Measurements from ENCODE around the gene FRY.

Gene FRY

DNA sequence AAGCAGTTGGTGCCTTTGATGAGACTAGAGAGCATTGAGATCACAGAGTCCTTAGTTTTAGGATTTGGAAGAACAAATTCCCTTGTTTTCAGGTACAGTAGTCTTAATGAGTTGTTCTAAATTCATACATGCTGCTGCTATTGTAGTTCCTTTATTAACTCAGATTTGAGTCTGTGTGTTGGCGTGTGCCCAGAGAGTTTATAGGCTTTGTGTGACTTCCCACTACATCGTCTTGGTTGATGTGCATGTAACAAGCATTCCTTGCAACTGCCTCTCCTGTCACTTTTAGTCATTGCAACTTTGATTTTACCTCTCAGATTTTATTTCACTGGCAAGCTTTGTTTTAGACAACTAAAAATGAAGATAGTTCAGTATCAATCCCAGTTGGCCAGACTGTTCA lies 148.1 kb downstream of the FRY start:
- DNase-seq, result no peak

DNA sequence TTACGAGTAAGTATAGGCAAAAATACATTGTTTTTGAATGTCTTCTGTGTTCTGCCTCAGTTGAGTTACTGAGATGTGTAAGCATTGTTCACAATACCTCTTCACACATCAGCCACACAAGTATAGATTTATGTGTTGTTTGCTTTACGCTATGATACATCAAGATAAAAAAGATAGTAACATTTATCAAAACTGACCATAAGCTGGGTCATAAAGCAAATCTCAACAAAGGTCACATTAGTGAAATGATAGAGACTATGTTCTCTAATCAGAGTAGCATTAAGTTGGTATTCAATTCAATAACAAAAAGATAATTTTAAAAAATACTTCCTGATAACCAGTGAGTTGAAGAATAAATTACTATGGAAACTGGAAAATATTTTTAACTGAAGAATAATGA lies 156.1 kb downstream of the FRY start:
- no peak for DNase-seq

DNA sequence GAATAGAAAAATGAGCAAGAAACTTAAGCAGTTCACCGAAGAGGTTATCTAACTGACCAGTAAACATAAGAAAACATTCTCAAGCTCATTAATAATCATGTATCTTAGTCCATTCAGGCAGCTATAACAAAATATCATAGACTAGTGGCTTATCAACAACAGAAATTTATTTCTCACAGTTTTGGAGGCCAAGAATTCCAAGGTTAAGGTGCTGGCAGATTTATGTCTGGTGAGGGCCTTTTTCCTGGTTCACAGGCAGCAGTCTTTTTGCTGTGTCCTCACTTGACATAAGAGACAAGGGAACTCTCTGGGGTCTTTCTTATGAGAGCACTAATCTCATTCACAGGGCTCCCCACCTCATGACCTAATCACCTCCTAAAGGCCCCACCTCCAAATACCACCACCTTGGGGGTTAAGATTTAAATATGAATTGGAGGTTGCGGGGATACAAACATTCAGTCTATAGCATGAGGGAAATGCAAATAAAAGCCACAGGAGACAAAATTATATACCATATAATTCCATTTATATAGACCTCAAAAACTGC lies 160.0 kb downstream of the FRY start:
- DNase-seq, result no peak

DNA sequence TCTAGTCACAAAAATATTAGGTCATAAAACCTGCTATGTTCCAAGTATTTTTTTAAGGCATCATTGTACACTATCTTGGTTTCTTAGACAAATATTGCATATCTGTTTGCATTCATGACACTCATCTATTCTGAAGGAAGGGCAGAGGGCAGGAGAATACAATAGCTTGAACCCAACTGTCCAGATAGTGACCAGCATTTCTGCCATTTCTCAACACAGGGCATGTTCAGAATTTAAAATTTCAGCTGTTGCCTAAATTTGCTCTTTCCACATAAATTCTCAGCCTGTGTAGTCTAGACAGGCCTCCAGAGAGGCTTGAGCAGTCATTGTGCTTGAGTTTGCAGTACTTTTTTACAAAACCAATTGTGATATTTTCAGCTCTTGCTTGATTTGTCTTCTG lies 164.1 kb downstream of the FRY start:
- DNase-seq, result no peak

DNA sequence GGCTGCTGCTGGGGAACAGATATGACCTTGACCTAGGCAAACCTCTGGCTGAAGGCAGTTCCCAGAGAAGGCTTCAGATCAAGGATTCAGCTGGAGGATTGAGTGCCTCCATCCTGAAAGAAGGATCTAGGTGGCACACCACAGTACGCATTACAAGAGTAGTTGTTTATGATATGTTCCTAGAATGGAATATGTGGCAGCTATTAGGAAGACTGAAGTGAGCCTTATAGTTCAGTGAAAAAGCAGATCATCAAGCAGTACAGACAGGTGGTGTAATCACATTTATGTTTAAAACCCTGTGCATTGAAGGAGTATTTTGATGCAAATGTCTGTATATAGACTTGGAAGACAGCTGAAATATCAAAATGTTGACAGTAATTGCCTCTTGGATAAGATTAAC lies 167.6 kb downstream of the FRY start:
- DNase-seq, result no peak

GRCh38 chr13:32200741-32201140 lies 169.2 kb downstream of the FRY start:
- no peak for DNase-seq

GRCh38 chr13:32201809-32202208 lies 170.2 kb downstream of the FRY start:
- no peak for DNase-seq

GRCh38 chr13:32202268-32202667 lies 170.7 kb downstream of the FRY start:
- DNase-seq, result no peak

GRCh38 chr13:32203221-32203620 lies 171.6 kb downstream of the FRY start:
- no peak for DNase-seq

- DNase-seq, result no peak
Observed at GRCh38 chr13:32203736-32204135, 172.2 kb downstream of the FRY start.

- no peak for DNase-seq
Observed at GRCh38 chr13:32205431-32206096, 174.0 kb downstream of the FRY start.

DNA sequence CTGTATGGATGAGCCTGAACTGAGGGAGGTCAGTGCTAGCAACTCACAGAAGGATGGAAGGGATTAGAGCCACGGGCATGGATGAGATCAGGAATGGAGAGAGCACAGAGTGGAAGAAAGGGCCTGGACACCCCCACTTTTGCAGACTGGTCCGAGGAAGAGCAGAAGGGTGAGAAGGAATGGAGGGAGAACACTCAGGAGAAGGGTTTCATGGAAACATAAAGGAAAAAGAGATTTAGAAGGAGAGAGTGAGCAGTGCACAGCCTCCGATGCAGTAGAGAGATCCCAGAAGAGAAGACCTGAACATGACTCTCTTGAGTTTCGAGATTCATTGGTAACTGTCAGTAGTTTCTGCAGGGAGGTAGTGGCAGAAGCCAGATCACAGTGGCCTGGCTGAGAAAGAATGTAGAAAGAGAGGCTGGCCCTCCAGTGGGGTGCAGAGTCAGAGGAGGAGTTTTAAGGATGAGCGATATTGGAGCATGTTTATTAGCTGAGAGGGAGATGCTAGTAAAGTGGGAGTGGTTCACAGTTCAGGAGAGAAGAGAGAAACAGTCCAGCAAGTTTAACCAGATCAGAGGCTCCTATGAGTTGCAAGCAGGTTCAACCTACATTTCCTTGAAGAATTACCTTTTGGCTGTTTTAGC lies 174.6 kb downstream of the FRY start:
- DNase-seq, result no peak

DNA sequence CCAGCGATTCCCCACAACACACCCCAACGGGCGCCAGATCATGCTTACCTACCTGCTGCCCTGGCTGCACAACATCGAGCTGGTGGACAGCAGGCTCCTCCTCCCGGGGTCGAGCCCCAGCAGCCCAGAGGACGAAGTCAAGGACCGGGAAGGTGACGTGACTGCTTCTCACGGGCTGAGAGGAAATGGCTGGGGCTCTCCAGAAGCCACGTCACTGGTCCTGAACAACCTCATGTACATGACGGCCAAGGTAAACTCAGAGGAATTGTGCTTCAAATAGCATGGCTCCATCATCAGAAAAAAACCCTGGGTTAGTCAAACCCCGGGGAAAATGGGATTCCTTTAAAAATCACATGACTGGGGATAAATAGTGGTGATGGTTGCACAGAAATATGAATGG lies 177.3 kb downstream of the FRY start:
- no peak for DNase-seq

DNA sequence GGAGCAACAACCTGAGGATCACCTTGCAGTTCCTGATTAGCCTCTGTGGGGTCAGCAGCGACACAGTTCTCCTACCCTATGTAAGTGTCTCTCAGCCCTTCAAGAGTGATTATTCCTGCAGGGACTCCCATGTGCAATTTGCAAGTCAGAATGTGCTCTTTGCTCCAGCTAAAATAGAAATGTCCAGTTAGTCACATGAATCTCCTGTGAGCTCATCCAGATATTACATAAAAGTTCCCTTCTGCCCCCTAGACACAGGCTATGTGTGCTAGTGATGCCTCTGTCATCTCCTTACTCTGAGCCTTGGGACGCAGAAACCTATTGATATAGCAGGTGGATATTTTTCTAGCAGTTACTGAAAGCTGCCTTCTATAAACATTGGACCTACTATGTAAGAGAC lies 178.1 kb downstream of the FRY start:
- no peak for DNase-seq

DNA sequence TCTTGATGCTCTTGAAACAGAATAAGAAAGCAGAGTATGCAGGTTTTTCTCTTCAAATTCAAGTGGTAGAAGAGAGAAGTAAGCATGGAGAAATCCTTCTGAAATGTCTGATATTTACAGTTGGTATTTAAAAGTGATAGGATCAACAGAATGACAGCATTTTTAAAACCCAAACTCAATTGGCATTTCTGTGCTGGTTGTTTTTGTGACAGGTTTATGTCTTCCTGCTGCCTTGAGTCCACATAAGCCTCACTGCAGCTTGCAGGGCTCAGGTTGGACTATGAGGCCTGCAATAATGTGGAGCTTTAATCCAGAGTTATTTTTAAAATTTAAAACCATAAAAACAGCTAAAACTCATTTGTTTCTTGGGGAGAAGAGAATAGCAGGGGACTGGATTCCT lies 178.5 kb downstream of the FRY start:
- no peak for DNase-seq

DNA sequence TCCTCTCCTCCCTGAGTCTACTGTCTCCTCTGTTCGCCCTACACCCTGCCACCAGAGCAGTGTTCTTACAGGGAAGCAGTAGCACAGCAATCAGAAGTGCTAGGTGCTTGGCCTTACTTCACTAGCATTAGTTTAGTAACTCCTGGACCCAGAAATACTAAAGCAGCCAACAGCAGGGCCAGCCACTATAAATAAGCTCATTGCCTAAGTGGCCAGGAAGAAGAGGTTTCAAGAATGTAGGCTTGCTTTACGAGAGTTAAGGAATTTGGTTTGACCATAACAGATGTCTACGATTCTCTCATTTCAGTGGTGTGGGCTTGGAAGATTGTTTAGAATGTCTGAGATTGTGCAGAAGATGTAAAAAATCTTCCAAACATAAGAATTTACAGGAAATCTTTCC lies 180.2 kb downstream of the FRY start:
- DNase-seq, result no peak

DNA sequence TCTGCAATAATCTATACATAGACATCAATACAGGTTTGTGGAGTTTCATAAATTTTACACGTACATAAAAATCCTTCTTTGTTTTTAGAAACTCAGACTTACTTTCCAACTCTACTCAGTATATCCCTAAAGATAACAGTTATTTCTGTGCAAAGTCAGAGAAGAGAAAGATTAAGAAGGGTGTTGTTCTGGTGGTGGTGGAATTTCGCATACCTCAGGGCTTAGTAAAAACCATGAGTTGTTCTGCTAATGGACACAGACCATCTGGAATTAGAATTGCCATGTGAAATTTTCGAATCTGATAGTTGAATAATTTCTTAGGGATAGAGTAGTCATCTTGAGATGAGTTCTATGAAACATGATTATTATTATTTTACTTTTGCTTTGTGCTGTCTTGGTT lies 180.8 kb downstream of the FRY start:
- DNase-seq, result no peak

- DNase-seq, result no peak
Observed at GRCh38 chr13:32213626-32214025, 182.1 kb downstream of the FRY start.

GRCh38 chr13:32214071-32214470 lies 182.5 kb downstream of the FRY start:
- DNase-seq, result no peak

DNA sequence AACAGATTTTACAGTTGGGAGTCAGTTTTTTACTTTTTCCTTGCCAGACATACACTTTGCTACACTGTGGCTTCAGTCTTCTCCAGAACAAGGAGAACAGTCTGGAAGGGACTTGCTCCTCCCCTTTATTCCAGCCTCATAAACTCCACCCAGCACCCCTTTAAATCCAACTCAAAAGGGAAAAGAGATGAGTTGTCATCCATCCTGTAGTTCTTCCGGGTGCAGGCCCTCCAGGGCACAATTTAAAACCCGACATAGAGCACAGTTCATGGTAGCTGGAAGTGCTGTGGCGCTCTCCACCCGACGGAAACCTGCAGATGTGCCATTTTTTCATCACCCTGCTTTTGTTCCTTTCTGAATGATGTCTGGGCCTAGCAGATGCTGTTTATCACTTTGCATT lies 184.7 kb downstream of the FRY start:
- DNase-seq, result no peak

- DNase-seq, result no peak
Observed at GRCh38 chr13:32222046-32222676, 190.6 kb downstream of the FRY start.

GRCh38 chr13:32224916-32225315 lies 193.3 kb downstream of the FRY start:
- no peak for DNase-seq

DNA sequence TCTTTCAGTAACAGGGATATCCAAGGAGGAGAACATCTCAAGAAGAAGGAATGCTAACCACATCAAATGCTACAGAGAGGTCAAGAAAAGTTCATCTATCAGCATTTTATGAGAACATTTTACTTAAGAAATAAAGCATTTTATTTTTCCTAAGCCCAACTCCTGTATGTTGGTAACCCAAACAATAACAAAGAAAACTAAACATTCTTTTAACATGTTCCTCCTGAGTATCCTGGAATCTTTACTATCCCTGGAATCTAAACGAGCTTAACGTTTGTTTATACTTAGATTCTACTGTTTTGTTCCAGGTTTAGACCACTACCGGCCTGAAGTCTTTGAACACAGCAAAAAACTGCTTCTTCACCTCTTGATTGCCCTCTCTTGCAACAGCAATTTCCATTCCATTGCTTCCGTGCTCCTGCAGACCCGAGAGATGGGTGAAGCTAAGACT lies 193.9 kb downstream of the FRY start:
- DNase-seq, result no peak

GRCh38 chr13:32228330-32229041 lies 196.9 kb downstream of the FRY start:
- DNase-seq, result no peak
